GM18505 (cell line): ENCODE data around the gene PPARG.

ENCODE experiments used
- ATAC-seq: cut with Tn5 transposase; IDR thresholded peaks from one replicate; pipeline ENCODE4 v1.9.1; 2021; ENCODE audit not compliant: unreplicated experiment
- POLR2A ChIP-seq: IDR thresholded peaks from 4 replicates; pipeline ENCODE4 v1.6.1; 2011; ENCODE audit warnings: borderline replicate concordance; ENCODE audit not compliant: insufficient read depth, insufficient read length; ENCODE audit errors: extremely low read depth

The PPARG gene

GRCh38 chr3:12316253-12316652 is 27.4 kb downstream of the PPARG start:
- no peak for TF ChIP-seq POLR2A
- no peak for ATAC-seq

GRCh38 chr3:12316729-12317351 is 28.0 kb downstream of the PPARG start:
- no peak for ATAC-seq
- no peak for TF ChIP-seq POLR2A

- no peak for TF ChIP-seq POLR2A
- no peak for ATAC-seq
Observed at GRCh38 chr3:12317914-12318313, 29.0 kb downstream of the PPARG start.

- TF ChIP-seq POLR2A, result no peak
- no peak for ATAC-seq
Observed at GRCh38 chr3:12318758-12319621, 30.1 kb downstream of the PPARG start.

GRCh38 chr3:12321015-12321414 is 32.1 kb downstream of the PPARG start:
- no peak for TF ChIP-seq POLR2A
- no peak for ATAC-seq

DNA sequence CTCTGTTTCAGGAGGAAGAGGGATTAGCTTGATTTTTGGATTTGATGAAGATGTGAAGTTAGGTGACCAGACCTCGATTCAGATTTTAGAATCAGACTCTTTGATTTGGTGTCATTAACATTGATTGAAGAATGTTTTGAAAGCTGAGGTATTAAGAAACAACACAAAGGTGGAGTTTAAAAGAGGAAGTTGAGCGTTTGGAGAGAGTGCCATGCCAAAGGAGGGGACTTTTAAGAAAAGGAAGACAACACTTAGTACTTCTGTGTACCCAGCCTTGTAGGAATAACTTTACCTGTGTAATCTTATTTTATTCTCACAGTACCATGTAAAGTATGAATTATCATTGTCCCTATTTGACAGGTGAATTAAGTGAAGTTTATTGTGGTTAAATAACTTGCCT is 34.4 kb downstream of the PPARG start:
- no peak for ATAC-seq

DNA sequence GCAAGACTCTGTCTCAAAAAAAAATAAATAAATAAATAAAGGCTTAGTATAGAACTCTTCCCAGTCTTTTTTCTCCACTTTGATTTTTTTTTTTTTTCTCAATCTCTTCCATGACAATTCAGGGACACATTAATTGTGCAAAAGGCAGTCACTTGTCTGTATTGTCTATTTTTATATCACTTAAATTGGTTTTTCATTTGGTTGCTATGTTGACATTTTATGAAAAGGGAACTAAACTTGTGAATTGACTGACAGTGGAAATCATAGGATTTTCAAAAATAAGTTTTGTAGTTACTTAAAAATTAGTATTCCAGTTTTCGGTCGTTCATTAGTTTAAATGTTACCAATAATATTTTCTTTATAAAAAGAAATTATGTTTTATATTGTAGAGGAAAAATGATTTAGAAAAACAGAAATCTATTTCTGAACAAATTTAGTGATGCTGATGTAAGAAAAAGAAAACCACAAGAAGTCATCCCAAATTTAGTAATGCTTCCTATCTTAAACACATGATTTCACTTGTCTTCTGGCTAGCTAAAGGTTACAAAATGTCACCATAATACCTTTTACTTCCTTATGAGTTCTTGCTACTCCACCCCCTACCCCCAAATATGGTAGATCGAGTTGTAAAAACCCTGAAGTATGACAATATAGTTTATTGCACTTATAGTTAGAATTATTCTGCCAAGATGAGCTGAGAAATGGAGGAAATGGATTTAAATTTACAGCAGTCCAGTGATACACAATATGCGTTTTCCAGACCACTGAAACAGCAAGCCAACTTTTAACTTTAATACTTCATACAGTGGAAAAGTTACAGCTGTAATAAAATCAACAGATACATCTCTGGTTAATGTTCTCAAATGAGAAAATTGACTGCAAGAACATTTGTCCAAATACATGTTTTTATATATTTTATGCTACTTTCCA is 37.0 kb downstream of the PPARG start:
- ATAC-seq, result no peak
- TF ChIP-seq POLR2A, result no peak

More for the DNA sequence above, 34.4 kb downstream of the PPARG start:
- no peak for TF ChIP-seq POLR2A

DNA sequence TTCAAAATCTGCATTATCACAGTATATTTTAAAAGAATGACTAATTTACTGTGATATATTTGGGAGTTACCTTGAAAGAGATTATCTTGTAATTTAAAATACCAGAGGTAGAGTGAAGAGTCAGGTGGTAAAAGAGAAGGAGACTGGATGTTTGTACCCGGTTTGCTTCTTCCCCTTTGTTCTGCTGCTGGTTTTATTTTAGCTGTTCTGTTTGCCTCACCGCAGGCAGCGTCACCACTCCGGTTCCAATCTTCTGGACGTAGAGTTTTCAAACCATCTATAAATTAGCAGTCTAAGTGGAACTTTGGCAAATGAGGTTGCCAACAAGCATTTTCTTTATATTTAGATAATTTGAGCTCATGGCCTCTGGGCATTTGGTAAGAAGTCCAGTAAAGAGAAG is 38.2 kb downstream of the PPARG start:
- no peak for ATAC-seq
- TF ChIP-seq POLR2A, result no peak

- TF ChIP-seq POLR2A, result no peak
- no peak for ATAC-seq
Observed at GRCh38 chr3:12328132-12328836, 39.4 kb downstream of the PPARG start.

- TF ChIP-seq POLR2A, result no peak
- no peak for ATAC-seq
Observed at GRCh38 chr3:12328837-12329462, 40.1 kb downstream of the PPARG start.

DNA sequence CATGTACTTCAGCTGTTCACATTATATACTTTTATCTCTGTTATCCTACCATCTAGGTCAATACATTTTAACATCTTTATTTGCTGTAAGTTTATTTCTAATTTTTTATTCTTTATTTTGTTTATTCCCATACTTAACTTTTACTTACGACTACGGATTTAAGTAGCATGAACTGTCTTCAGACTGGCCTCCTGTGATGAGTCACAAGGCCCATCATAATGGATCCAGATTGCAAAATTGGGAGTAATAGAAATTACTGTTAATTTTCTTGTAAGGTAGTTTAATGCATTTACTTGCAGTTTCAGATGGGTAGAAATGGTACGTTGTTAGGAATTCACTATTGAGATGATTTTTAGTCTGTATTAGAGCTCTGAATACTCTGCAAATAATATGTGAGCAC is 45.9 kb downstream of the PPARG start:
- ATAC-seq, result no peak
- no peak for TF ChIP-seq POLR2A

- no peak for TF ChIP-seq POLR2A
- ATAC-seq, result no peak
Observed at GRCh38 chr3:12335421-12335820, 46.6 kb downstream of the PPARG start.

GRCh38 chr3:12336099-12336498 is 47.2 kb downstream of the PPARG start:
- ATAC-seq, result no peak
- no peak for TF ChIP-seq POLR2A
